ENCODE data around the gene STAG2. TPM values are rescaled to one million over a fixed set of nuclear protein-coding genes. Genes with fewer than 3 reads are reported as not detected.

The STAG2 gene
- polyA plus RNA-seq, 3 donors: 20.6 to 56.2 (median 40.9) TPM

- peaks cover 33 to 65% of the 10 kb centered on the region in 2 donors for H3K4me1 ChIP-seq (ENCODE audit: control insufficient read depth in 1 of 2, insufficient read depth in 2 of 2, low read length in 2 of 2)
- no peaks in the 10 kb centered on the region for H3K9me3 ChIP-seq (replicated peaks in 1 of 2; ENCODE audit: control insufficient read depth in 1 of 2, insufficient read depth in 1 of 2, low read length in 2 of 2)
- no peak overlapping the region for H3K4me3 Mint-ChIP-seq
- no peaks in the 10 kb centered on the region for H3K36me3 ChIP-seq (replicated peaks in 1 of 2; ENCODE audit: control insufficient read depth in 1 of 2, insufficient read depth in 2 of 2, low read length in 2 of 2)
- peaks cover 0 to 6% (median 0%) of the 10 kb centered on the region in 3 donors for H3K27me3 Mint-ChIP-seq (ENCODE audit: low read depth in 3 of 3)
- H3K4me2 ChIP-seq (replicated peaks; ENCODE audit: extremely low read depth, low read length, poor library complexity, severe bottlenecking): no peak overlapping the region
- H2AFZ ChIP-seq (ENCODE audit: insufficient read depth, low read depth, low read length, poor library complexity, severe bottlenecking): no peak overlapping the region
- H3K27ac ChIP-seq (ENCODE audit: low read depth in 1 of 2, low read length in 2 of 2): no peak overlapping the region
- no peak overlapping the region for H3K9ac ChIP-seq (ENCODE audit: insufficient read depth, low read length, poor library complexity, severe bottlenecking)
- H3K27ac Mint-ChIP-seq: peak overlapping the region in 3 of 7 donors; percentile 18 to 76 (median 32)
- no peak overlapping the region for H3K4me3 ChIP-seq (replicated peaks in 1 of 3; ENCODE audit: low read depth in 2 of 3, low read length in 3 of 3)
- H3K27me3 ChIP-seq (ENCODE audit: control insufficient read depth in 2 of 2, insufficient read depth in 2 of 2, low read length in 2 of 2): no peaks in the 10 kb centered on the region
- intact Hi-C loops (cut with micrococcal nuclease): loop anchor here in 1 of 2 donors (10.0 kb wide), 2 partner anchors 46 to 104 kb away; partner anchors contain the start of gene XIAP
- peaks cover 2 to 3% of the 10 kb centered on the region in 2 donors for H3K36me3 Mint-ChIP-seq
- DNase-seq: no peak
- TF ChIP-seq CTCF (IDR thresholded peaks at IDR 0.05): no peak
- H3K4me1 Mint-ChIP-seq: peaks cover 56% of the 10 kb centered on the region
- WGBS (ENCODE audit: insufficient coverage): no CpG with 5 or more reads among the region's 5 CpGs
- peaks cover 29% of the 10 kb centered on the region for H4K20me1 ChIP-seq (ENCODE audit: insufficient read depth, low read length)
- peaks cover 100% of the 10 kb centered on the region for H3K79me2 ChIP-seq (ENCODE audit: insufficient read depth, low read length)
- peaks cover 0 to 3% (median 0%) of the 10 kb centered on the region in 7 donors for H3K9me3 Mint-ChIP-seq
These were observed 7.0 kb downstream of the STAG2 start for GRCh38 chrX:123968383-123969050.

- intact Hi-C loops (cut with micrococcal nuclease): loop anchor here (10.0 kb wide), 2 partner anchors 87 to 137 kb away; no protein-coding TSS in a partner anchor
- Histone ChIP-seq H3K9me3 (replicated peaks in 1 of 2; ENCODE audit: control insufficient read depth in 1 of 2, insufficient read depth in 1 of 2, low read length in 2 of 2) (no peaks in the 10 kb centered on the region), H2AFZ (ENCODE audit: insufficient read depth, low read depth, low read length, poor library complexity, severe bottlenecking) (no peak overlapping the region), H3K27me3 (ENCODE audit: control insufficient read depth in 2 of 2, insufficient read depth in 2 of 2, low read length in 2 of 2) (no peaks in the 10 kb centered on the region), H3K36me3 (replicated peaks in 1 of 2; ENCODE audit: control insufficient read depth in 1 of 2, insufficient read depth in 2 of 2, low read length in 2 of 2) (no peaks in the 10 kb centered on the region), H3K79me2 (ENCODE audit: insufficient read depth, low read length) (peaks cover 100% of the 10 kb centered on the region), H3K4me2 (replicated peaks; ENCODE audit: extremely low read depth, low read length, poor library complexity, severe bottlenecking) (peak overlapping the region; percentile 60), H3K27ac (ENCODE audit: low read depth in 1 of 2, low read length in 2 of 2) (peak overlapping the region in 1 of 2 donors; percentile 55), H3K4me3 (replicated peaks in 1 of 3; ENCODE audit: low read depth in 2 of 3, low read length in 3 of 3) (peak overlapping the region in 1 of 3 experiments; percentile 30), H3K4me1 (ENCODE audit: control insufficient read depth in 1 of 2, insufficient read depth in 2 of 2, low read length in 2 of 2) (peaks cover 36 to 65% of the 10 kb centered on the region in 2 donors), H4K20me1 (ENCODE audit: insufficient read depth, low read length) (peaks cover 46% of the 10 kb centered on the region), H3K9ac (ENCODE audit: insufficient read depth, low read length, poor library complexity, severe bottlenecking) (no peak overlapping the region)
- peak overlapping the region; percentile 81 to 92 (median 88) for H3K27ac Mint-ChIP-seq
- no peak for TF ChIP-seq CTCF (IDR thresholded peaks at IDR 0.05)
- peak; percentile 45 to 56 (median 55) for DNase-seq
- peak overlapping the region; percentile 41 to 43 for H3K4me3 Mint-ChIP-seq
- peaks cover 44% of the 10 kb centered on the region for H3K4me1 Mint-ChIP-seq
- WGBS (ENCODE audit: insufficient coverage): no CpG with 5 or more reads among the region's 5 CpGs
- H3K27me3 Mint-ChIP-seq (ENCODE audit: low read depth in 3 of 3): peaks cover 0 to 6% (median 0%) of the 10 kb centered on the region in 3 donors
- peaks cover 2 to 3% of the 10 kb centered on the region in 2 donors for H3K36me3 Mint-ChIP-seq
- no peaks in the 10 kb centered on the region for H3K9me3 Mint-ChIP-seq
These were observed 10.5 kb downstream of the STAG2 start for GRCh38 chrX:123971982-123972381.
